ENCODE results near the gene CACNA1S.

DNA sequence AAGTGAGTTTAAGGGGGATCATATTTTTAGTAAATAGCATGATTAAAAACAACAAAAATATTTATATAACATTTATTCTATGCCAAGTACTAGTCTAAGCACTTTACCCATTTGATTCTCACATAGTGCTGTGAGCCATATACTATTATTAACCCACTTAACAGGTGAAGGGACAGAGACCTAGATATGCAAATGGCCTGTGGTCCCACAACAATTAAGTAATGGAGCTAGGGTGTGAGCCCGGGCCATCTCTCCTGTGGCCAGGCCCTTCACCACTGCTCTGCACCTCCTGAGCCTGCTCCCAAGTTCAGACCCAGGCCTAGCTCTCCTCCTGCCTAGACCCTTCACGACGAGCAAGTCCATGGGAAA, 14.2 kb upstream of the CACNA1S start:
- TF ChIP-seq CREB1 (IDR thresholded peaks at IDR 0.05) (no peak), POLR2A (IDR thresholded peaks at IDR 0.05; ENCODE audit: control extremely low read depth in 1 of 2, low read depth in 2 of 2, low read length in 2 of 2) (no peak), SUZ12 (IDR thresholded peaks at IDR 0.05; ENCODE audit: low read length) (no peak), CHD2 (IDR thresholded peaks at IDR 0.05; ENCODE audit: low read length) (no peak)

All from H1 (cell line).